ENCODE results near the gene SLC25A25. TPM values are rescaled to one million over a fixed set of nuclear protein-coding genes. Genes with fewer than 3 reads are reported as not detected.

The SLC25A25 gene
- total RNA-seq, 4 donors from 2014 or later = 21.9 to 42.0 (median 30.8) TPM

DNA sequence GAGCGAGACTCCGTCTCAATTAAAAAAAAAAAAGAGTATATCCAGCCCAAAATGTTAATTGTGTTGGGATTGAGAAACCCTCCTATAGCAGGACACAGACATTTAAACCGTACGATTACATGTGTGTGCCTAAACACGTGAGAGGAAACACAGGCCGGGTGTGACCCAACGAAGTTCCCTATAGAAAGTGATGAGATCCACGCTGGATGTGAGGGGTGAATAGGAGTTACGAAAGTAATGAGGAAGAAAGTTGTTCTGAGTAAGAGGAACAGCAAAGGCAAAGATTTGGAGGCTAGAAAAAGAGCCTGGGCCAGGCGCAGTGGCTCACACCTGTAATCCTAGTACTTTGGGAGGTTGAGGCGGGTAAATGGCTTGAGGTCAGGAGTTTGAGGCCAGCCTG, 14.5 kb upstream of the SLC25A25 start:
- intact Hi-C loops (cut with DNase I) = no loop called here
- 92 to 96% methylated on average over 11 of the region's 11 CpGs for WGBS, 2 donors
- Histone ChIP-seq H3K4me3 (replicated peaks in 1 of 3) (no peak overlapping the region), H3K27me3 (no peaks in the 10 kb centered on the region), H3K4me1 (peaks cover 62 to 81% of the 10 kb centered on the region in 2 donors), H3K36me3 (no peaks in the 10 kb centered on the region), H3K27ac (peak overlapping the region; percentile 67 to 98 (median 95)), H3K9me3 (no peaks in the 10 kb centered on the region)
- DNase-seq = no peak
- TF ChIP-seq, protein P1, sequence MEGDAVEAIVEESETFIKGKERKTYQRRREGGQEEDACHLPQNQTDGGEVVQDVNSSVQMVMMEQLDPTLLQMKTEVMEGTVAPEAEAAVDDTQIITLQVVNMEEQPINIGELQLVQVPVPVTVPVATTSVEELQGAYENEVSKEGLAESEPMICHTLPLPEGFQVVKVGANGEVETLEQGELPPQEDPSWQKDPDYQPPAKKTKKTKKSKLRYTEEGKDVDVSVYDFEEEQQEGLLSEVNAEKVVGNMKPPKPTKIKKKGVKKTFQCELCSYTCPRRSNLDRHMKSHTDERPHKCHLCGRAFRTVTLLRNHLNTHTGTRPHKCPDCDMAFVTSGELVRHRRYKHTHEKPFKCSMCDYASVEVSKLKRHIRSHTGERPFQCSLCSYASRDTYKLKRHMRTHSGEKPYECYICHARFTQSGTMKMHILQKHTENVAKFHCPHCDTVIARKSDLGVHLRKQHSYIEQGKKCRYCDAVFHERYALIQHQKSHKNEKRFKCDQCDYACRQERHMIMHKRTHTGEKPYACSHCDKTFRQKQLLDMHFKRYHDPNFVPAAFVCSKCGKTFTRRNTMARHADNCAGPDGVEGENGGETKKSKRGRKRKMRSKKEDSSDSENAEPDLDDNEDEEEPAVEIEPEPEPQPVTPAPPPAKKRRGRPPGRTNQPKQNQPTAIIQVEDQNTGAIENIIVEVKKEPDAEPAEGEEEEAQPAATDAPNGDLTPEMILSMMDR (IDR thresholded peaks at IDR 0.05) = no peak
- TF ChIP-seq POLR2A (IDR thresholded peaks at IDR 0.05) = no peak

DNA sequence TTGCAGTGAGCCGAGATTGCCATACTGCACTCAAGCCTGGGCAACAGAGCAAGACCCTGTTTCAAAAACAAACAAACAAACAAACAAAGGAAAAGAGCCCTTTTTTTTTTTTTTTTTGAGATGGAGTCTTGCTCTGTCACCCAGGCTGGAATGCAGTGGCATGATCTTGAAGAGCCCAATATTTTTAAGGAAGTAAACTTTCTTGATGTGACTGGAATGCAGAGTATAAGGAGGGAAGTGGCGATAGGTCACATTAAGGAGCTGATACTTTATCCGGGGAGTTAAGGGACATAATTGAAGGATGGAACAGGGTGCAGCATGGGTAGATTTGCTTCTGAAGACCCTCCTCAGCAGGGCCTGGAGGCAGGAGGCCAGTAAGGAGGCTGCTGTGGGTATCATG, 13.9 kb upstream of the SLC25A25 start:
- H3K9me3 ChIP-seq = no peaks in the 10 kb centered on the region
- no peak for TF ChIP-seq POLR2A (IDR thresholded peaks at IDR 0.05)
- TF ChIP-seq, protein P1 (IDR thresholded peaks at IDR 0.05) = no peak
- 68 to 70% methylated on average over 3 of the region's 3 CpGs for WGBS, 2 donors
- no peak for DNase-seq
- H3K4me3 ChIP-seq (replicated peaks in 1 of 3) = no peak overlapping the region
- H3K27ac ChIP-seq = peak overlapping the region; percentile 67 to 98 (median 95)
- no peaks in the 10 kb centered on the region for H3K36me3 ChIP-seq
- H3K4me1 ChIP-seq = peaks cover 62 to 82% of the 10 kb centered on the region in 2 donors
- intact Hi-C loops (cut with DNase I) = no loop called here
- H3K27me3 ChIP-seq = no peaks in the 10 kb centered on the region

DNA sequence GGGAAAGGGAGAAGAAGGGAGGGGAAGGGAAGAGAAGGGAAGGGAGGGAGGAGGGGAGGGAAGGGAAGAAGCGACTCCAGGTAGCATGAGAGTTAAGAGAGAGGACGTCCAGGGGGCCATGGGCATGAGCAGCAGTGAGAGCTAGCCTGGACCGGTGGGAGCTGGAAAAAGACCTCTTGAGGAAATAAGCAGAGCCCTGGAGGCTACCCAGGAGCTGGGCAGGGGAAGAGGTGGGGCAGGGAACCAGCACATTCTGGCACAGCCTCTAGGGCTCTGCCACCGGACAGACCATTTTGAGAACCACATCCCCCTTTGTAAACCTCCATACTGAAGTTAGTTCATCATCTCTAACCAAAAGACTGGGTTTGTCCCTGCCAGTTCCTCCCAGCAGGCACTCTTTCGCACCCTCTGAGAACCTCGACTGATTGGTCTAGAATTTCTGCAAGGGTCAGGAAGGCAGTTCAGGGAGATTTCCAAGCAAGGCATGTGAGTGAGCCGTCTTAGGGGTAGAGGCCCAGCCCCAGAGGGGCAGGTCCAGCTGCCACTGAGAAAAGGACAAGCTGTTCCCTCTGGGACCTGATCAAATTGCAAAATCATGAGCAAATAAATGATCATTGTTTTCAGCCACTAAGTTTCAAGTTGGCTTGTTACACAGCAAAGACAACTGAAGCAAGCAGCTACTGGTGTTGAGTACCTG, 12.5 kb upstream of the SLC25A25 start:
- Histone ChIP-seq H3K4me1 (peaks cover 54 to 75% of the 10 kb centered on the region in 2 donors), H3K4me3 (replicated peaks in 1 of 3) (no peak overlapping the region), H3K27me3 (no peaks in the 10 kb centered on the region), H3K27ac (peak overlapping the region; percentile 67 to 98 (median 95)), H3K36me3 (no peaks in the 10 kb centered on the region), H3K9me3 (no peaks in the 10 kb centered on the region)
- WGBS, 2 donors = 19 to 27% methylated on average over 6 to 7 of the region's 7 CpGs
- DNase-seq = peak; percentile 81 to 83
- intact Hi-C loops (cut with DNase I) = no loop called here
- TF ChIP-seq, protein P1 (IDR thresholded peaks at IDR 0.05) = peak in 1 of 6 experiments; percentile 12
- TF ChIP-seq POLR2A (IDR thresholded peaks at IDR 0.05) = peak in 1 of 2 donors; percentile 57

DNA sequence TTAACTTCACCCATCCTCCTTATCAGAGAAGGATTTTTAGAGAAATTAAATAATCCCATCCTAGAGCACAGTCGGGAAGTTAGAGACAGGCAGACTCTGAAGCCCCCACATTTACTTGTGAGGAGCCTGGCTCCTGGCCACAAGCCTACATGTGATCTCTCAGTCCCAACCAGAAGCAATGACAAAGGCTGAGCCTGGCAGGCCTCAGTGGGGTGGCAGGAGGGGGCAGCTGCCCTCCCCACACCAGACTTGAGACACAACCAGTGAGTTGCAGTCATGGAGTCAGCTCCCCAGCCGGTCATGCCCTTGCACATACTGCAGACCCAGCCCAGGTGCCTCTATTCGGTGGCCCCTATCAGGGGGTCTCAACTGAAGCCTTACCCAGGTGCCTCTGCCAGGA, 11.9 kb upstream of the SLC25A25 start:
- no peak overlapping the region for H3K4me3 ChIP-seq (replicated peaks in 1 of 3)
- no peaks in the 10 kb centered on the region for H3K27me3 ChIP-seq
- H3K4me1 ChIP-seq = peaks cover 49 to 69% of the 10 kb centered on the region in 2 donors
- DNase-seq = peak; percentile 65 to 73
- H3K36me3 ChIP-seq = no peaks in the 10 kb centered on the region
- intact Hi-C loops (cut with DNase I) = no loop called here
- WGBS, 2 donors = 50 to 76% methylated on average over 2 to 3 of the region's 3 CpGs
- H3K27ac ChIP-seq = peak overlapping the region; percentile 67 to 98 (median 95)
- no peak for TF ChIP-seq POLR2A (IDR thresholded peaks at IDR 0.05)
- TF ChIP-seq, protein P1 (IDR thresholded peaks at IDR 0.05) = no peak
- H3K9me3 ChIP-seq = no peaks in the 10 kb centered on the region
